LNCaP clone FGC (cell line): ENCODE data around the gene FBXO24.

Source experiments
- DNase-seq: peaks from one replicate; pipeline ENCODE4 v3.0.0-alpha.2; 2011; ENCODE audit warnings: low read depth
- H3K4me3 ChIP-seq: 2 replicates; pipeline ENCODE4 v1.5.1; 2011; ENCODE audit warnings: mild to moderate bottlenecking, low read depth, low read length, control low read depth
- TF ChIP-seq, protein P1 (sequence below): IDR thresholded peaks from 2 replicates; pipeline ENCODE4 v1.5.1; 2012; ENCODE audit warnings: mild to moderate bottlenecking; ENCODE audit not compliant: control insufficient read depth, insufficient read depth; ENCODE audit errors: extremely low read depth

The FBXO24 gene

DNA sequence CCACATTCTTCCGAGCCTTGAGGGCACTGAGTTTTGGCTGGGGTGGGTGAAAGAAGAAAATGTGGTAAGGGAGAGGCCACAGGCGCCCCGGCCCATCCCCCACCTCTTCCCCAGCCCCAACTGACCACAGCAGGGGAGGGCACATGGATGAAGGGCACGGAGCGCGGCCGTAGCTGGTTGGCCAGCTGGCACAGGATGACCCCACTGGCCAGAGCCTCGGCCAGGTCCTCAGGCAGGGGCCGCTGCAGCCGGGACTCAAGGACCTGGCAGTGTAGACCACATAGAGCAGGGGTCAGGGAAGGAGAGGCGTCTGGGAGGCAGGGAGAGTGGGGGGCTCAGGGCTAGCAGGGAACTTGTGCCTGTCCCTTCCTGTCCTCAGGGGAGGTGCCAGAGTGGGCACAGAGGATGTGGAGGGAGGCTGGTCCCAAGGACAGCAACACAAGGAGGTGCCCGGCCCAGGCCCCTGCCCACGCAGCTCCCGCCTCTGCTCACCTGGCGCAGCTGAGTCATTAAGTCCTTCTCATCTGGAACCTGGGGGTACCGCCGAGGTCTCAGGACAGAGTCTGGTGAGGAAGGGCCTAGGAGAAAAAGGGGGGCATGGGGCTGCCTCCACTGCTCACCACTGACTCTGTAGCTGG is 10.3 kb upstream of the FBXO24 start:
- no peak for DNase-seq
- TF ChIP-seq, protein P1, sequence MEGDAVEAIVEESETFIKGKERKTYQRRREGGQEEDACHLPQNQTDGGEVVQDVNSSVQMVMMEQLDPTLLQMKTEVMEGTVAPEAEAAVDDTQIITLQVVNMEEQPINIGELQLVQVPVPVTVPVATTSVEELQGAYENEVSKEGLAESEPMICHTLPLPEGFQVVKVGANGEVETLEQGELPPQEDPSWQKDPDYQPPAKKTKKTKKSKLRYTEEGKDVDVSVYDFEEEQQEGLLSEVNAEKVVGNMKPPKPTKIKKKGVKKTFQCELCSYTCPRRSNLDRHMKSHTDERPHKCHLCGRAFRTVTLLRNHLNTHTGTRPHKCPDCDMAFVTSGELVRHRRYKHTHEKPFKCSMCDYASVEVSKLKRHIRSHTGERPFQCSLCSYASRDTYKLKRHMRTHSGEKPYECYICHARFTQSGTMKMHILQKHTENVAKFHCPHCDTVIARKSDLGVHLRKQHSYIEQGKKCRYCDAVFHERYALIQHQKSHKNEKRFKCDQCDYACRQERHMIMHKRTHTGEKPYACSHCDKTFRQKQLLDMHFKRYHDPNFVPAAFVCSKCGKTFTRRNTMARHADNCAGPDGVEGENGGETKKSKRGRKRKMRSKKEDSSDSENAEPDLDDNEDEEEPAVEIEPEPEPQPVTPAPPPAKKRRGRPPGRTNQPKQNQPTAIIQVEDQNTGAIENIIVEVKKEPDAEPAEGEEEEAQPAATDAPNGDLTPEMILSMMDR = no peak
- H3K4me3 ChIP-seq = no peak overlapping the region

DNA sequence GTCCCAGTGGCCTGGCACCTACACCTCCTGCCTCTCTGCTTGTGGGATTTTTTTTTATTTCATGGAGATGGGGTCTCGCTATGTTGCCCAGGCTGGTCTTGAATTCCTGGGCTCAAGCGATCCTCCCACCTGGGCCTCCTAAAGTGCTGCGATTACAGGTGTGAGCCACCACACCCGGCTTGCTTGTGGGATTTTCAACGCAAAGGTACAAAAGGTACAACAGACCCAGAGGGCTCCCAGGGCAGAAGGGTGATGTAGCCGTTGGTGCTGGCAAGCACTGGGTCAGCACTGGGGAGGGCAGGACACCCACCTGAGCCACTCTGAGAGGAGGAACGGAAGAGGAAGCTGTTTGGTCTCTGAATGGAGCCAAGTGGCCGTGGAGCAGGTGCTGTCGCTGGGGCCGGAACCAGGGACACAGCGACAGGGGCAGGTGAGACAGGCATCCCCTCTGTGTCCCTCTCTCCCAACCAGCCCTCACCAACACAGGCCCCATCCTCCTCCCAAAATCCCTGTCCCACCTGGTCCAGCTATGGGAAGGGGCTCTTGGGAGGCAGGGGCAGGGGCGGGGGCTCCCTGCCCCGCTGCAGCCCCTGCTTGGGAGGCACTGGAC is 9.6 kb upstream of the FBXO24 start:
- TF ChIP-seq, protein P1 = no peak
- no peak for DNase-seq
- H3K4me3 ChIP-seq = no peak overlapping the region

DNA sequence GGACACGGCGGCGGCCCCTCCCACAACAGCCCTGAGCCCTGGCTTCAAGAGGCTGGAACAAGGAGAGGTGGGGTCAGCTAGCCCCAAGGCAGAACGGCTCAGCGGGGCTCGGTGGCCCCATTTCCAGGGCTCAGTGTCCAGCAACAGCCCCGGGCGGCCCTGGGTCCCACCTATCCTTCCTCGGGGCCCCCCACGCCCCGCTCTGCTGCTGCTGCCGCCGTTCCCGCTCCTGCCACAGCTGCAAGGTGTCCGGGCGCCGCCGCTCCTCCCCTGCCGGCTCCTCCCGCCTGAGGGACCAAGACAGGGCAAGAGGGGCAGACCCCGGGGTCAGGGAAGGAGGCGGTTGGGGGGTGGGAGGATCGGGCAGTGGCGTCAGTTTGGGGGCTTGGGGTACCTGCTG is 9.0 kb upstream of the FBXO24 start:
- TF ChIP-seq, protein P1 = no peak
- DNase-seq = no peak
- no peak overlapping the region for H3K4me3 ChIP-seq

DNA sequence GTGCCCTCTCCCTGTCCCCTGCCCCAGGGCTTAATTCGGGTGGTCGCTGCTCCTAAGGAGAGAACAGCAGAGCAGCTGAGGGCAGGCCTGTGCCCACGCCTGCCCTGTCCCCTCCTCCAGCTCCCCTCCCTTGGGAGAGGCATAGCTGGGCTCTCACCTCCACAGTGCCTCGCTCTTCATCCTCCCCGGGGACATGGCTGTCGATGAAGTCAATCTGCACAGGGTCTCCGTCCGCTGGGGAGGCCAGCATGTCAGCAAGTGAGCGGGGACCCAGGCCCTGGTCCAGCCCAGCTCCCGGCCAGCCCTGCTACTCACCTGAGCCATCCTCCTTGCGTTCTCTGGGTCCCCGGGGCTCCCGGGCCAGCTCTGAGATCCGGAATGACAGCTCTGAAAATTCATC is 8.6 kb upstream of the FBXO24 start:
- TF ChIP-seq, protein P1 = no peak
- no peak for DNase-seq
- no peak overlapping the region for H3K4me3 ChIP-seq

DNA sequence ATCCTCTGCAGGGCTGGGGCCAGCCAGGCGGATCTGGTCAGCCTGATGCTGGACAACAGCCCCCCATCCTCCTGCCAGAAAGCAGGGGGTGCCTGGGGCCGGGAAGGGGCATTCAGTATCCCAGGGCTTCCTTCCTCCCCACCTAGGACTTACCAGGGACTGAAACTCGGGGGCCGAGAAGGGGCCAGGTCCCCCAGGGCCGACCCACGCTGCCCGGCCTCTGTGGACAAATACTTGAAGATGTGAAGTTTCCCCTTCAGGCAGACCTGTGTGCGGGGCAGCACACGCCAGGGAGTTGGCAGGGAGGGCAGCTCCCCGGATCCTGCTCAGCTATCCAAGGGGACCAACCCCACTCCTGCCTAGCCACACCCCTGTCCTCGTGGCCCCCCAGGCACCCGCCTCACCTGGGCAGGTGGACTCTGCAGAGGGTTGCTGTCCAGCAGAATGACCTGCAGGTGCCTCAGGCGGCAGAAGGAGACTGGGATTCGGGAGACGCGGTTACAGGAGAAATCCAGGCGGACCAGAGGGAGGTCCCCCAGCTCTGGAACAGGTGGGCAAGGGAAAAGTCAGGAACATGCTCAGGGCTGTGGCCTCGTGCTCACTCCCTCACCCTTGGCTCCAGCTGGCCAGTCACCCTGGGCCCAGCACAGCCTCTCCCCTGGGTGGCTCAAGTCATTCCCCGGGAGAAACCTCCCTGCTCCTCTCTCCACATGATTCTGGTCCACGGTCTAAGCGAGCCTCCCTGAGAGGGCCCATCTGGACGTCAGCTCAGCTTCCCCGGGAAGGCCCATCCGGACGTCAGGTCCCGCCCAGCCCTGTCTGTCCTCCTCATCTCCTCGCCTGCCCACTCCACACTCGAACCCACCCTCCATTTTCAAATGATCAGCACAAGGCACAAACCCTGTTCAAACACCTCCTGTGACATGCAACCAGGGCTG is 7.6 kb upstream of the FBXO24 start:
- no peak overlapping the region for H3K4me3 ChIP-seq
- DNase-seq = no peak
- TF ChIP-seq, protein P1 = no peak

DNA sequence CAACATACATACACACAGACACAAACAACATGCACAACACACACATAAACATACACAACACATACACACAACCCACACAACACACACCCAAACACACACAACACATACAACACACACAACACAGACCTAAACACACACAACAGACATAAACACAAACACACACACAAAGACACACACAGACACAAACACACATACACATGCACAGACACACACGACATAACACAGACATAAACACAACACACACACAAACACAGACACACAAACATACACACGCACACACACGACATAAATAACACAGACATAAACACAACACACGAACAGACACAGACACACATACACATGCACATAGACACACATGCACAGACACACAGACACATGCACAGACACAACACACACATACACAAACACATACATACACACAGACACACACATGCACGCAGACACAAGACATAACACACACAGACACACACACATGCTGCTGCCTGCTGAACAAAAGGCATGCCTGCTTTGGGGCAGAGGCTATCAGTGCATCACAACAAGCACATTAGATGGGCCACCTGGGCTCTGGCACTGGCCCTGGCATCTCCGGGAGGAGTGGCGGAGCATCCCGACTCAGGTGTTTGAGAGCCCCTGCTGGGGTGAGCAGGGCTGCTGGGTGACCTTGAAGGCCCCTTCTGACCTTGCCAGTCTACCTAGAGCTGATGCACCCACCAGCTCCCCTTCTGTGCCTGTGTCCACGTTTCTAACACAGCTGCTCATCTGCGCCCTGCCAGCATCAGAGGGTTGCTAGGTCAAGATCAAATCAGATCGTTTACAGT is 5.5 kb upstream of the FBXO24 start:
- H3K4me3 ChIP-seq = no peak overlapping the region
- DNase-seq = no peak
- TF ChIP-seq, protein P1 = no peak
